B cell (primary cell): ENCODE results near the gene CEP112. TPM values are rescaled to one million over a fixed set of nuclear protein-coding genes. Genes with fewer than 3 reads are reported as not detected.

Experiments
- ATAC-seq: fragments of 200-7000 bp; cut with Tn5 transposase; one replicate; pipeline ENCODE4 v1.10.0; 2021; ENCODE audit warnings: low read depth, mild to moderate bottlenecking, moderate number of reproducible peaks, moderate library complexity
- CTCF ChIA-PET: fragments of 350-600 bp; sonication (Branson Sonifier 250); formaldehyde crosslinking; loops from one replicate; lab custom pipeline; 2021; ENCODE audit warnings: antibody characterized with exemption, inconsistent platforms; lab: Charles Lee
- POLR2A ChIA-PET: fragments of 350-600 bp; sonication (Branson Sonifier 250); formaldehyde crosslinking; loops from one replicate; lab custom pipeline; 2021; ENCODE audit warnings: antibody characterized with exemption; lab: Charles Lee
- DNase-seq: peaks from one replicate; pipeline ENCODE4 v3.0.0; 2013
- H2AFZ ChIP-seq: 2 replicates; pipeline ENCODE4 v1.6.1; 2012; ENCODE audit warnings: mild to moderate bottlenecking, low read depth, low read length; ENCODE audit not compliant: insufficient read depth, poor library complexity, severe bottlenecking
- H3K27ac ChIP-seq, 2 donors: 1 replicate in 1 of 2; 2 replicates in 1 of 2; pipeline ENCODE4 v1.5.1; 2012 to 2013; ENCODE audit warnings: low read length in 2 of 2, mild to moderate bottlenecking in 2 of 2, moderate library complexity in 1 of 2
- H3K27me3 ChIP-seq, 4 experiments: fragments of 200-600 bp in 1 of 4; sonication (generic) in 1 of 4; replicated peaks in 1 of 4; 1 replicate in 2 of 4; 2 replicates in 2 of 4; pipeline versions ENCODE4 v1.6.1 to v1.7.0; 2013 to 2016; ENCODE audit warnings: low read length in 3 of 4, mild to moderate bottlenecking in 2 of 4, mixed read lengths in 1 of 4, moderate library complexity in 1 of 4; ENCODE audit not compliant: insufficient read depth in 4 of 4, control insufficient read depth in 3 of 4; ENCODE audit errors: control extremely low read depth in 1 of 4
- H3K36me3 ChIP-seq, 2 experiments: replicated peaks in 1 of 2; 1 replicate in 1 of 2; 2 replicates in 1 of 2; pipeline versions ENCODE4 v1.6.1 to v1.7.1; 2013; ENCODE audit warnings: low read length in 1 of 2; ENCODE audit not compliant: insufficient read depth in 2 of 2, control insufficient read depth in 1 of 2; ENCODE audit errors: control extremely low read depth in 1 of 2, extremely low read depth in 1 of 2
- H3K4me1 ChIP-seq, 2 donors: fragments of 200-600 bp in 1 of 2; sonication (generic) in 1 of 2; 1 replicate in 1 of 2; 2 replicates in 1 of 2; pipeline versions ENCODE4 v1.5.1 to v1.6.1; 2013 to 2017; ENCODE audit warnings: low read length in 2 of 2; ENCODE audit not compliant: control insufficient read depth in 2 of 2, insufficient read depth in 2 of 2
- H3K4me2 ChIP-seq: replicated peaks from 2 replicates; pipeline ENCODE3; 2012; ENCODE audit warnings: mild to moderate bottlenecking, low read depth, low read length; ENCODE audit not compliant: poor library complexity, severe bottlenecking
- H3K4me3 ChIP-seq, 5 experiments: fragments of 200-600 bp in 1 of 5; sonication (generic) in 1 of 5; 1 replicate in 3 of 5; 2 replicates in 2 of 5; pipeline versions ENCODE4 v1.5.1 to v1.7.0; 2011 to 2016; ENCODE audit warnings: low read length in 4 of 5, mild to moderate bottlenecking in 4 of 5, low read depth in 2 of 5, control low read depth in 1 of 5, moderate library complexity in 1 of 5; ENCODE audit not compliant: insufficient read depth in 1 of 5; ENCODE audit errors: control extremely low read depth in 1 of 5, extremely low read depth in 1 of 5
- H3K79me2 ChIP-seq: fragments of 200-600 bp; sonication (generic); one replicate; pipeline ENCODE4 v1.6.0; 2016; ENCODE audit warnings: low read length; ENCODE audit not compliant: control insufficient read depth, insufficient read depth
- H3K9ac ChIP-seq: fragments of 200-600 bp; sonication (generic); 2 replicates; pipeline ENCODE4 v1.6.1; 2017; ENCODE audit warnings: mild to moderate bottlenecking, low read length, moderate library complexity
- H3K9me3 ChIP-seq, 3 donors: one replicate each; pipeline versions ENCODE4 v1.6.1 to v1.7.1; 2013; ENCODE audit warnings: low read length in 2 of 3; ENCODE audit not compliant: control insufficient read depth in 2 of 3, insufficient read depth in 1 of 3; ENCODE audit errors: control extremely low read depth in 1 of 3
- H4K20me1 ChIP-seq: 2 replicates; pipeline ENCODE4 v1.6.0; 2012; ENCODE audit warnings: mild to moderate bottlenecking, low read length; ENCODE audit not compliant: insufficient read depth, control insufficient read depth, poor library complexity, severe bottlenecking
- H3K27ac Mint-ChIP-seq: one replicate; pipeline ENCODE4 v1.8.0; 2021; ENCODE audit warnings: mixed read lengths
- H3K27me3 Mint-ChIP-seq: one replicate; pipeline ENCODE4 v1.8.0; 2021; ENCODE audit warnings: mixed read lengths
- H3K4me1 Mint-ChIP-seq: one replicate; pipeline ENCODE4 v1.8.0; 2021; ENCODE audit warnings: mixed read lengths
- H3K4me3 Mint-ChIP-seq: one replicate; pipeline ENCODE4 v1.8.0; 2021; ENCODE audit warnings: mixed read lengths
- H3K9me3 Mint-ChIP-seq: one replicate; pipeline ENCODE4 v1.8.0; 2022; ENCODE audit warnings: mixed read lengths; ENCODE audit not compliant: insufficient read depth
- CTCF ChIP-seq: fragments of 200-600 bp; IDR thresholded peaks from one replicate; pipeline ENCODE4 v1.8.0; 2022; ENCODE audit warnings: antibody characterized with exemption, mild to moderate bottlenecking
- EZH2 ChIP-seq: IDR thresholded peaks from 2 replicates; pipeline ENCODE4 v1.6.1; 2012; ENCODE audit warnings: borderline replicate concordance, low read depth, mild to moderate bottlenecking, moderate library complexity, low read length; ENCODE audit not compliant: insufficient read depth, poor library complexity, severe bottlenecking
- WGBS: methylation state at CpG from one replicate; pipeline ENCODE4 v1.1.5; 2013; ENCODE audit warnings: missing lambda C conversion rate; ENCODE audit not compliant: insufficient coverage; 5-methylcytosine and 5-hydroxymethylcytosine counted together
- intact Hi-C: fragments of 100-400 bp; cut with micrococcal nuclease; formaldehyde crosslinking; loops from one replicate; pipeline ENCODE4 v1.10.0; 2022
- polyA plus RNA-seq: library from polyadenylated mRNA; depleted of rRNA; stranded (reverse); fragments of >200 nt; gene quantifications from 2 replicates; pipeline ENCODE4 v1.2.3, GENCODE V29; 2012
- total RNA-seq, 2 donors: library from RNA; stranded (reverse); fragments of 120-200 nt in 1 of 2; gene quantifications; 1 replicate in 1 of 2; 2 replicates in 1 of 2; pipeline versions ENCODE4 v1.2.3 to v1.2.4, GENCODE V29; 2013 to 2022

CEP112 gene
- total and polyA plus RNA-seq, 2 donors (not counting 1 experiment from before 2014, with no cell fraction given) = 0.57 to 4.6 TPM

GRCh38 chr17:65754630-65755029, 437.3 kb downstream of the CEP112 start:
- CTCF ChIA-PET = no interaction called here
- intact Hi-C loops = no loop called here

GRCh38 chr17:65754081-65754480, 437.9 kb downstream of the CEP112 start:
- 85% methylated on average over 1 of the region's 2 CpGs for WGBS
- Mint-ChIP-seq H3K27ac (no peak overlapping the region), H3K27me3 (peaks cover 4% of the 10 kb centered on the region), H3K4me3 (no peak overlapping the region), H3K4me1 (no peaks in the 10 kb centered on the region), H3K9me3 (no peaks in the 10 kb centered on the region)
- Histone ChIP-seq H3K27me3 (no peaks in the 10 kb centered on the region), H3K9ac (no peak overlapping the region), H2AFZ (no peak overlapping the region), H3K4me1 (no peaks in the 10 kb centered on the region), H3K27ac (no peak overlapping the region), H3K4me2 (no peak overlapping the region), H3K36me3 (no peaks in the 10 kb centered on the region), H3K9me3 (peaks cover 0 to 3% (median 0%) of the 10 kb centered on the region in 3 donors), H3K79me2 (no peaks in the 10 kb centered on the region), H3K4me3 (no peak overlapping the region), H4K20me1 (no peaks in the 10 kb centered on the region)
- intact Hi-C loops = no loop called here
- TF ChIP-seq EZH2 = no peak
- no peak for TF ChIP-seq CTCF
- ChIA-PET CTCF (no interaction called here), POLR2A (no interaction called here)
- DNase-seq = no peak
- no peak for ATAC-seq

More at GRCh38 chr17:65754630-65755029, 437.3 kb downstream of the CEP112 start:
- DNase-seq = no peak
- Histone ChIP-seq H4K20me1 (no peaks in the 10 kb centered on the region), H3K27me3 (no peaks in the 10 kb centered on the region), H3K4me3 (no peak overlapping the region), H3K4me1 (no peaks in the 10 kb centered on the region), H3K36me3 (no peaks in the 10 kb centered on the region), H3K27ac (no peak overlapping the region), H3K79me2 (no peaks in the 10 kb centered on the region), H3K4me2 (no peak overlapping the region), H3K9me3 (peaks cover 0 to 3% (median 0%) of the 10 kb centered on the region in 3 donors), H2AFZ (no peak overlapping the region), H3K9ac (no peak overlapping the region)
- Mint-ChIP-seq H3K9me3 (no peaks in the 10 kb centered on the region), H3K4me3 (no peak overlapping the region), H3K27ac (no peak overlapping the region), H3K27me3 (peaks cover 4% of the 10 kb centered on the region), H3K4me1 (no peaks in the 10 kb centered on the region)
- TF ChIP-seq CTCF (no peak), EZH2 (no peak)
- WGBS = 94% methylated on average over 2 of the region's 7 CpGs
- no peak for ATAC-seq
- POLR2A ChIA-PET = no interaction called here
